ENCODE results near the gene DNASE1L1. TPM values are rescaled to one million over a fixed set of nuclear protein-coding genes. Genes with fewer than 3 reads are reported as not detected.
A peak's percentile ranks its signal among the peaks of the same experiment; 100 is the strongest.

Gene DNASE1L1
- total and polyA plus RNA-seq, 2 experiments from 2014 or later, result 22.6 to 36.1 TPM

- whole genome bisulfite sequencing (ENCODE audit: low lambda C conversion rate, missing lambda C conversion rate), result 76% methylated on average over 6 of the region's 6 CpGs
- Histone ChIP-seq H3K9me3 (ENCODE audit: low read depth) (no peaks in the 10 kb centered on the region), H3K9me2 (replicated peaks; ENCODE audit: insufficient read depth) (no peaks in the 10 kb centered on the region), H3K4me3 (no peak overlapping the region), H4K20me1 (ENCODE audit: insufficient read depth, poor library complexity, severe bottlenecking) (peaks cover 5% of the 10 kb centered on the region), H3K36me3 (replicated peaks; ENCODE audit: insufficient read depth, low read depth) (no peaks in the 10 kb centered on the region), H3K27ac (no peak overlapping the region), H3K27me3 (no peaks in the 10 kb centered on the region), H3K4me2 (no peak overlapping the region), H3K79me2 (peaks cover 16% of the 10 kb centered on the region), H3K4me1 (ENCODE audit: insufficient read depth) (peaks cover 10% of the 10 kb centered on the region), H2AFZ (no peak overlapping the region)
- no peak for DNase-seq (ENCODE audit: low spot score)
- TF ChIP-seq CTCF (IDR thresholded peaks at IDR 0.05; ENCODE audit: poor library complexity) (no peak), EZH2 (IDR thresholded peaks at IDR 0.05; ENCODE audit: borderline replicate concordance) (no peak), EZH2phosphoT487 (IDR thresholded peaks at IDR 0.05; ENCODE audit: low read depth, severe bottlenecking, unreplicated experiment) (no peak)
Observed at GRCh38 chrX:154381271-154381670, 27.8 kb downstream of the DNASE1L1 start.

- Histone ChIP-seq H3K4me2 (peak overlapping the region; percentile 81), H3K27me3 (no peaks in the 10 kb centered on the region), H3K27ac (no peak overlapping the region), H3K36me3 (replicated peaks; ENCODE audit: insufficient read depth, low read depth) (no peaks in the 10 kb centered on the region), H2AFZ (no peak overlapping the region), H4K20me1 (ENCODE audit: insufficient read depth, poor library complexity, severe bottlenecking) (peaks cover 5% of the 10 kb centered on the region), H3K4me1 (ENCODE audit: insufficient read depth) (peaks cover 10% of the 10 kb centered on the region), H3K9me3 (ENCODE audit: low read depth) (no peaks in the 10 kb centered on the region), H3K9me2 (replicated peaks; ENCODE audit: insufficient read depth) (no peaks in the 10 kb centered on the region), H3K4me3 (no peak overlapping the region), H3K79me2 (peaks cover 16% of the 10 kb centered on the region)
- DNase-seq (ENCODE audit: low spot score), result no peak
- TF ChIP-seq EZH2phosphoT487 (IDR thresholded peaks at IDR 0.05; ENCODE audit: low read depth, severe bottlenecking, unreplicated experiment), result no peak
- TF ChIP-seq EZH2 (IDR thresholded peaks at IDR 0.05; ENCODE audit: borderline replicate concordance), result no peak
- TF ChIP-seq CTCF (IDR thresholded peaks at IDR 0.05; ENCODE audit: poor library complexity), result no peak
- WGBS (ENCODE audit: low lambda C conversion rate, missing lambda C conversion rate), result 83% methylated on average over 14 of the region's 14 CpGs
Observed at GRCh38 chrX:154380787-154381186, 28.3 kb downstream of the DNASE1L1 start.

GRCh38 chrX:154380153-154380552 is 28.9 kb downstream of the DNASE1L1 start:
- H2AFZ ChIP-seq, result no peak overlapping the region
- peak overlapping the region; percentile 99 for H3K27ac ChIP-seq
- peaks cover 10% of the 10 kb centered on the region for H3K4me1 ChIP-seq (ENCODE audit: insufficient read depth)
- H3K27me3 ChIP-seq, result no peaks in the 10 kb centered on the region
- TF ChIP-seq CTCF (IDR thresholded peaks at IDR 0.05; ENCODE audit: poor library complexity) (no peak), EZH2 (IDR thresholded peaks at IDR 0.05; ENCODE audit: borderline replicate concordance) (no peak), EZH2phosphoT487 (IDR thresholded peaks at IDR 0.05; ENCODE audit: low read depth, severe bottlenecking, unreplicated experiment) (no peak)
- H3K4me2 ChIP-seq, result peak overlapping the region; percentile 81
- no peaks in the 10 kb centered on the region for H3K9me2 ChIP-seq (replicated peaks; ENCODE audit: insufficient read depth)
- H3K9me3 ChIP-seq (ENCODE audit: low read depth), result no peaks in the 10 kb centered on the region
- peak overlapping the region; percentile 66 for H3K4me3 ChIP-seq
- 54% methylated on average over 13 of the region's 13 CpGs for WGBS (ENCODE audit: low lambda C conversion rate, missing lambda C conversion rate)
- H3K36me3 ChIP-seq (replicated peaks; ENCODE audit: insufficient read depth, low read depth), result no peaks in the 10 kb centered on the region
- H4K20me1 ChIP-seq (ENCODE audit: insufficient read depth, poor library complexity, severe bottlenecking), result peaks cover 5% of the 10 kb centered on the region
- H3K79me2 ChIP-seq, result peaks cover 16% of the 10 kb centered on the region
- no peak for DNase-seq (ENCODE audit: low spot score)

GRCh38 chrX:154379569-154379951 is 29.5 kb downstream of the DNASE1L1 start:
- Histone ChIP-seq H3K79me2 (peaks cover 16% of the 10 kb centered on the region), H3K4me3 (peak overlapping the region; percentile 66), H3K9me3 (ENCODE audit: low read depth) (no peaks in the 10 kb centered on the region), H3K27ac (peak overlapping the region; percentile 99), H3K36me3 (replicated peaks; ENCODE audit: insufficient read depth, low read depth) (no peaks in the 10 kb centered on the region), H3K9me2 (replicated peaks; ENCODE audit: insufficient read depth) (no peaks in the 10 kb centered on the region), H3K27me3 (no peaks in the 10 kb centered on the region), H2AFZ (no peak overlapping the region), H3K4me1 (ENCODE audit: insufficient read depth) (peaks cover 9% of the 10 kb centered on the region), H4K20me1 (ENCODE audit: insufficient read depth, poor library complexity, severe bottlenecking) (peaks cover 5% of the 10 kb centered on the region), H3K4me2 (peak overlapping the region; percentile 81)
- 52% methylated on average over 15 of the region's 38 CpGs for WGBS (ENCODE audit: low lambda C conversion rate, missing lambda C conversion rate)
- DNase-seq (ENCODE audit: low spot score), result no peak
- TF ChIP-seq EZH2 (IDR thresholded peaks at IDR 0.05; ENCODE audit: borderline replicate concordance) (no peak), EZH2phosphoT487 (IDR thresholded peaks at IDR 0.05; ENCODE audit: low read depth, severe bottlenecking, unreplicated experiment) (no peak), CTCF (IDR thresholded peaks at IDR 0.05; ENCODE audit: poor library complexity) (no peak)
